K562 (cell line): ENCODE data around the gene ACAP3. TPM values are rescaled to one million over a fixed set of nuclear protein-coding genes. Genes with fewer than 3 reads are reported as not detected.

Experiments
- ESRRB ChIP-seq: fragments of 250-450 bp; sonication (Bioruptor Pico); IDR thresholded peaks from 2 replicates; pipeline ENCODE4 v1.5.0; 2020; ENCODE audit warnings: mild to moderate bottlenecking, moderate library complexity, borderline replicate concordance
- HCFC1 ChIP-seq: IDR thresholded peaks from 2 replicates; pipeline ENCODE4 v1.6.1; 2012; ENCODE audit warnings: low read depth, low read length, improper control_type of control experiment
- HDAC3 ChIP-seq: fragments of 450-650 bp; IDR thresholded peaks from 2 replicates; pipeline ENCODE4 v1.6.1; 2018; ENCODE audit warnings: borderline replicate concordance, mild to moderate bottlenecking, moderate library complexity; ENCODE audit not compliant: partially characterized antibody
- HLTF ChIP-seq: fragments of 450-650 bp; IDR thresholded peaks from 2 replicates; pipeline ENCODE4 v1.6.1; 2016
- KDM5B ChIP-seq: fragments of 200-600 bp; sonication (generic); IDR thresholded peaks from 2 replicates; pipeline ENCODE4 v1.6.1; 2012; ENCODE audit warnings: low read depth, mild to moderate bottlenecking, moderate library complexity, low read length, control low read depth, inconsistent platforms; ENCODE audit not compliant: insufficient replicate concordance
- MCM3 ChIP-seq: fragments of 450-650 bp; IDR thresholded peaks from 2 replicates; pipeline ENCODE4 v1.6.1; 2016
- MITF ChIP-seq: IDR thresholded peaks from 2 replicates; pipeline ENCODE4 v1.6.1; 2014; ENCODE audit warnings: antibody characterized with exemption
- MYBL2 ChIP-seq, 2 experiments: fragments of 450-650 bp in 1 of 2; sonication (generic) in 1 of 2; formaldehyde crosslinking in 1 of 2; IDR thresholded peaks; 2 replicates each; pipeline versions ENCODE4 v1.6.1 to v1.8.1; 2017 to 2022; ENCODE audit warnings: borderline replicate concordance in 1 of 2, inconsistent platforms in 1 of 2, low read depth in 1 of 2, mild to moderate bottlenecking in 1 of 2, missing genetic modification reagents in 1 of 2, moderate library complexity in 1 of 2
- PTTG1 ChIP-seq: fragments of 450-650 bp; IDR thresholded peaks from 2 replicates; pipeline ENCODE4 v1.6.1; 2016; ENCODE audit warnings: low read depth, mild to moderate bottlenecking, missing genetic modification characterization, missing compliant biosample characterization
- SIX5 ChIP-seq, 2 experiments: IDR thresholded peaks; 2 replicates each; pipeline ENCODE4 v1.6.1; 2011; ENCODE audit warnings: low read length in 2 of 2, borderline replicate concordance in 1 of 2, low read depth in 1 of 2, mild to moderate bottlenecking in 1 of 2, moderate library complexity in 1 of 2; ENCODE audit not compliant: insufficient read depth in 1 of 2
- SMARCE1 ChIP-seq: fragments of 450-650 bp; IDR thresholded peaks from 2 replicates; pipeline ENCODE4 v1.7.1; 2016; ENCODE audit warnings: mild to moderate bottlenecking
- SREBF2 ChIP-seq: sonication (generic); formaldehyde crosslinking; IDR thresholded peaks from 2 replicates; pipeline ENCODE4 v1.4.0; 2020; ENCODE audit warnings: mild to moderate bottlenecking, missing genetic modification reagents
- SRSF1 ChIP-seq: fragments of 200-400 bp; formaldehyde crosslinking; IDR thresholded peaks from 2 replicates; pipeline ENCODE4 v1.6.1; 2017; ENCODE audit warnings: mild to moderate bottlenecking, low read depth, low read length, moderate library complexity
- STAG1 ChIP-seq: sonication (generic); formaldehyde crosslinking; IDR thresholded peaks from 2 replicates; pipeline ENCODE4 v1.5.0; 2020; ENCODE audit warnings: missing genetic modification reagents, borderline replicate concordance
- STAT5A ChIP-seq: IDR thresholded peaks from 2 replicates; pipeline ENCODE4 v1.6.1; 2012; ENCODE audit warnings: low read length, inconsistent platforms, borderline replicate concordance
- TCF3 ChIP-seq: sonication (generic); formaldehyde crosslinking; IDR thresholded peaks from 2 replicates; pipeline ENCODE4 v1.4.0; 2020; ENCODE audit warnings: mild to moderate bottlenecking, missing genetic modification reagents
- TCF7 ChIP-seq: sonication (generic); IDR thresholded peaks from 2 replicates; pipeline ENCODE4 v1.6.1; 2016; ENCODE audit warnings: antibody characterized with exemption, borderline replicate concordance
- ZKSCAN3 ChIP-seq: fragments of 250-450 bp; sonication (Bioruptor Pico); IDR thresholded peaks from 2 replicates; pipeline ENCODE4 v1.4.0; 2020
- ZNF146 ChIP-seq: IDR thresholded peaks from one replicate; pipeline ENCODE4 v1.6.1; 2018; ENCODE audit warnings: missing compliant biosample characterization; ENCODE audit not compliant: unreplicated experiment
- ZNF324 ChIP-seq: fragments of 250-450 bp; sonication (Bioruptor Pico); IDR thresholded peaks from 2 replicates; pipeline ENCODE4 v1.4.0; 2020; ENCODE audit warnings: mild to moderate bottlenecking
- ZNF408 ChIP-seq: fragments of 250-450 bp; sonication (Bioruptor Pico); IDR thresholded peaks from 2 replicates; pipeline ENCODE4 v1.4.0; 2020; ENCODE audit warnings: low read depth, mild to moderate bottlenecking, moderate library complexity
- ZNF431 ChIP-seq: sonication (generic); formaldehyde crosslinking; IDR thresholded peaks from 2 replicates; pipeline ENCODE4 v1.8.0; 2022; ENCODE audit warnings: mild to moderate bottlenecking, missing genetic modification reagents
- ZNF583 ChIP-seq: fragments of 250-450 bp; sonication (Bioruptor Pico); IDR thresholded peaks from 2 replicates; pipeline ENCODE4 v1.4.0; 2020
- ZNF764 ChIP-seq: fragments of 250-450 bp; sonication (Bioruptor Pico); IDR thresholded peaks from 2 replicates; pipeline ENCODE4 v1.4.0; 2020; ENCODE audit warnings: low read depth, mild to moderate bottlenecking, moderate library complexity
- polyA plus RNA-seq, 8 experiments: library from polyadenylated mRNA; depleted of rRNA in 4 of 8; stranded (reverse) in 5 of 8; unstranded in 3 of 8; fragments of >200 nt; fragmentation: Nextera tagmentation in 2 of 8; fragmentation: Illumina TruSeq in 1 of 8; extraction: Ambion mirVana in 2 of 8; extraction: Trizol in 1 of 8; gene quantifications; 2 replicates each; pipeline versions ENCODE4 v1.2.1 to v1.2.3, GENCODE V29; 2011 to 2014; ENCODE audit warnings: inconsistent platforms in 1 of 8, missing spikeins in 1 of 8
- total RNA-seq, 7 experiments: library from RNA; depleted of rRNA in 6 of 7; stranded (reverse); fragments of >200 nt in 6 of 7; fragmentation: Illumina TruSeq in 2 of 7; extraction: Trizol in 2 of 7; gene quantifications; 2 replicates each; pipeline versions ENCODE4 v1.2.1 to v1.2.3, GENCODE V29; 2011 to 2021; ENCODE audit warnings: low replicate concordance in 1 of 7
- TF ChIP-seq, protein P1 (sequence below): sonication (generic); formaldehyde crosslinking; IDR thresholded peaks from 2 replicates; pipeline ENCODE4 v1.8.0; 2023; ENCODE audit warnings: mild to moderate bottlenecking, missing genetic modification reagents

The ACAP3 gene
- total and polyA plus RNA-seq, 9 of the 15 experiments (the other 6 are each of a cell fraction or from before 2014, with no cell fraction given): 0.01 to 49.0 (median 12.0) TPM

DNA sequence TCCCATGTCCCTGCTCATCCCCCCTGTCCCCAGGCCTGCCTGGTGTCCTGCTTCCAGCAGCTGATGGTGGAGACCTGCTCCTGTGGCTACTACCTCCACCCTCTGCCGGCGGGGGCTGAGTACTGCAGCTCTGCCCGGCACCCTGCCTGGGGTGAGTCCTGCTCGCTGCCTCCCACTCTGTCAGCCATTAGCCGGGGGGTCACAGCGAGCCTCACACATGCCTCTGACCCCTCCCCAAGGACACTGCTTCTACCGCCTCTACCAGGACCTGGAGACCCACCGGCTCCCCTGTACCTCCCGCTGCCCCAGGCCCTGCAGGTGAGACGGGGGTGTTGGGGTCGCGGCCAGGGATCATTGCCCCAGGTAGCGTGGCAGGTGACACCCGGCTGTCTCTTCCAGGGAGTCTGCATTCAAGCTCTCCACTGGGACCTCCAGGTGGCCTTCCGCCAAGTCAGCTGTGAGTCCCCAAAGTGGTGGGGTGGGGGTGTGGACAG is 17.4 kb downstream of the ACAP3 start (continued):
- TF ChIP-seq SMARCE1 (no peak), ZNF324 (CRISPR knock-in tag) (no peak), MYBL2 (IDR thresholded peaks at IDR 0.05; ENCODE audit: low read depth) (no peak), MYBL2 (CRISPR knock-in tag; IDR thresholded peaks at IDR 0.05; ENCODE audit: borderline replicate concordance) (no peak), TCF7 (no peak), STAG1 (CRISPR knock-in tag) (peak; percentile 65; the same call in 1 of the 2 replicates), PTTG1 (tag) (no peak), SIX5 (IDR thresholded peaks at IDR 0.05; ENCODE audit: borderline replicate concordance in 1 of 2, insufficient read depth in 1 of 2, low read depth in 1 of 2, low read length in 2 of 2) (no peak), HCFC1 (0 out of 2 replicates have a peak, but pooled peaks have one; percentile 14), TCF3 (CRISPR knock-in tag) (no peak), ZNF408 (CRISPR knock-in tag) (no peak), ZKSCAN3 (no peak), SRSF1 (no peak), ZNF764 (no peak), SREBF2 (CRISPR knock-in tag) (no peak), ESRRB (no peak), KDM5B (no peak), ZNF146 (CRISPR knock-in tag) (no peak), HLTF (no peak), HDAC3 (no peak), MCM3 (no peak), MITF (no peak), ZNF431 (no peak), STAT5A (no peak), ZNF583 (CRISPR knock-in tag) (no peak)
- TF ChIP-seq, protein P1, sequence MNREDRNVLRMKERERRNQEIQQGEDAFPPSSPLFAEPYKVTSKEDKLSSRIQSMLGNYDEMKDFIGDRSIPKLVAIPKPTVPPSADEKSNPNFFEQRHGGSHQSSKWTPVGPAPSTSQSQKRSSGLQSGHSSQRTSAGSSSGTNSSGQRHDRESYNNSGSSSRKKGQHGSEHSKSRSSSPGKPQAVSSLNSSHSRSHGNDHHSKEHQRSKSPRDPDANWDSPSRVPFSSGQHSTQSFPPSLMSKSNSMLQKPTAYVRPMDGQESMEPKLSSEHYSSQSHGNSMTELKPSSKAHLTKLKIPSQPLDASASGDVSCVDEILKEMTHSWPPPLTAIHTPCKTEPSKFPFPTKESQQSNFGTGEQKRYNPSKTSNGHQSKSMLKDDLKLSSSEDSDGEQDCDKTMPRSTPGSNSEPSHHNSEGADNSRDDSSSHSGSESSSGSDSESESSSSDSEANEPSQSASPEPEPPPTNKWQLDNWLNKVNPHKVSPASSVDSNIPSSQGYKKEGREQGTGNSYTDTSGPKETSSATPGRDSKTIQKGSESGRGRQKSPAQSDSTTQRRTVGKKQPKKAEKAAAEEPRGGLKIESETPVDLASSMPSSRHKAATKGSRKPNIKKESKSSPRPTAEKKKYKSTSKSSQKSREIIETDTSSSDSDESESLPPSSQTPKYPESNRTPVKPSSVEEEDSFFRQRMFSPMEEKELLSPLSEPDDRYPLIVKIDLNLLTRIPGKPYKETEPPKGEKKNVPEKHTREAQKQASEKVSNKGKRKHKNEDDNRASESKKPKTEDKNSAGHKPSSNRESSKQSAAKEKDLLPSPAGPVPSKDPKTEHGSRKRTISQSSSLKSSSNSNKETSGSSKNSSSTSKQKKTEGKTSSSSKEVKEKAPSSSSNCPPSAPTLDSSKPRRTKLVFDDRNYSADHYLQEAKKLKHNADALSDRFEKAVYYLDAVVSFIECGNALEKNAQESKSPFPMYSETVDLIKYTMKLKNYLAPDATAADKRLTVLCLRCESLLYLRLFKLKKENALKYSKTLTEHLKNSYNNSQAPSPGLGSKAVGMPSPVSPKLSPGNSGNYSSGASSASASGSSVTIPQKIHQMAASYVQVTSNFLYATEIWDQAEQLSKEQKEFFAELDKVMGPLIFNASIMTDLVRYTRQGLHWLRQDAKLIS (CRISPR knock-in tag): no peak
